ENCODE measurements around the gene PRKAG2.

The PRKAG2 gene

GRCh38 chr7:151824373-151824933, 52.5 kb downstream of the PRKAG2 start:
- TF ChIP-seq MAX (IDR thresholded peaks at IDR 0.05) = no peak
- no peak for TF ChIP-seq YY1 (IDR thresholded peaks at IDR 0.05; ENCODE audit: low read depth)
- TF ChIP-seq TCF12 (IDR thresholded peaks at IDR 0.05; ENCODE audit: low read depth) = no peak
- no peak for TF ChIP-seq FOXM1 (IDR thresholded peaks at IDR 0.05; ENCODE audit: borderline replicate concordance, low read depth)
- no peak for TF ChIP-seq CREB1 (IDR thresholded peaks at IDR 0.05; ENCODE audit: low read depth)
- TF ChIP-seq USF1 (IDR thresholded peaks at IDR 0.05) = no peak
- TF ChIP-seq ZBTB7A (IDR thresholded peaks at IDR 0.05; ENCODE audit: low read depth) = no peak
- TF ChIP-seq EP300 (IDR thresholded peaks at IDR 0.05; ENCODE audit: borderline replicate concordance) = no peak
- no peak for TF ChIP-seq EGR1 (IDR thresholded peaks at IDR 0.05)
- TF ChIP-seq NFIC (IDR thresholded peaks at IDR 0.05) = no peak

- TF ChIP-seq FOXM1 (IDR thresholded peaks at IDR 0.05; ENCODE audit: borderline replicate concordance, low read depth) = no peak
- no peak for TF ChIP-seq MAX (IDR thresholded peaks at IDR 0.05)
Observed at GRCh38 chr7:151823566-151824372, 53.1 kb downstream of the PRKAG2 start.

- TF ChIP-seq TCF12 (IDR thresholded peaks at IDR 0.05; ENCODE audit: low read depth) (no peak), CREB1 (IDR thresholded peaks at IDR 0.05; ENCODE audit: low read depth) (no peak)
Observed at GRCh38 chr7:151822541-151823181, 54.3 kb downstream of the PRKAG2 start.

GRCh38 chr7:151821806-151822540, 54.9 kb downstream of the PRKAG2 start:
- TF ChIP-seq RAD21 (IDR thresholded peaks at IDR 0.05; ENCODE audit: low read depth) (no peak), MAX (IDR thresholded peaks at IDR 0.05) (no peak), EP300 (IDR thresholded peaks at IDR 0.05; ENCODE audit: borderline replicate concordance) (no peak), TAF1 (IDR thresholded peaks at IDR 0.05; ENCODE audit: low read depth) (no peak), TEAD4 (IDR thresholded peaks at IDR 0.05) (no peak), ZBTB7A (IDR thresholded peaks at IDR 0.05; ENCODE audit: low read depth) (no peak), TCF12 (IDR thresholded peaks at IDR 0.05; ENCODE audit: low read depth) (no peak), YY1 (IDR thresholded peaks at IDR 0.05; ENCODE audit: low read depth) (no peak), REST (IDR thresholded peaks at IDR 0.05; ENCODE audit: low read depth) (no peak), NFIC (IDR thresholded peaks at IDR 0.05) (no peak), CEBPB (IDR thresholded peaks at IDR 0.05) (no peak)

- TF ChIP-seq NFIC (IDR thresholded peaks at IDR 0.05) = no peak
- TF ChIP-seq ZBTB7A (IDR thresholded peaks at IDR 0.05; ENCODE audit: low read depth) = no peak
- no peak for TF ChIP-seq CREB1 (IDR thresholded peaks at IDR 0.05; ENCODE audit: low read depth)
- TF ChIP-seq REST (IDR thresholded peaks at IDR 0.05; ENCODE audit: low read depth) = no peak
- TF ChIP-seq EGR1 (IDR thresholded peaks at IDR 0.05) = no peak
- no peak for TF ChIP-seq MAX (IDR thresholded peaks at IDR 0.05)
- TF ChIP-seq TEAD4 (IDR thresholded peaks at IDR 0.05) = no peak
- no peak for TF ChIP-seq TAF1 (IDR thresholded peaks at IDR 0.05; ENCODE audit: low read depth)
- TF ChIP-seq USF1 (IDR thresholded peaks at IDR 0.05) = no peak
- no peak for TF ChIP-seq YY1 (IDR thresholded peaks at IDR 0.05; ENCODE audit: low read depth)
Observed at GRCh38 chr7:151821226-151821625, 55.7 kb downstream of the PRKAG2 start.
